Stimulated activated naive CD4-positive, alpha-beta T cell (primary cell): ENCODE measurements around the gene MAST3.

ENCODE experiments used
- DNase-seq, 6 experiments: peaks; one replicate each; lab custom pipeline; 2025; lab: John Stamatoyannopoulos, UW

The MAST3 gene

GRCh38 chr19:18097217-18097992 is at the start of gene MAST3:
Gene MAST3, plus strand, starts transcription at chr19:18097778. Its CDS starts 15 bp downstream, at chr19:18097793.
- peak; percentile 79 to 93 (median 88) for DNase-seq

GRCh38 chr19:18049385-18049784 is 48.2 kb upstream of the MAST3 start:
- DNase-seq = no peak

- DNase-seq = no peak
These were observed 45.7 kb upstream of the MAST3 start for GRCh38 chr19:18051887-18052286.

GRCh38 chr19:18053576-18054219 is 43.9 kb upstream of the MAST3 start:
- peak in 1 of 6 experiments; percentile 12 for DNase-seq

GRCh38 chr19:18055967-18056366 is 41.6 kb upstream of the MAST3 start:
- no peak for DNase-seq

GRCh38 chr19:18057557-18057956 is 40.0 kb upstream of the MAST3 start:
- no peak for DNase-seq

- peak; percentile 69 to 88 (median 75) for DNase-seq
These were observed 39.2 kb upstream of the MAST3 start for GRCh38 chr19:18058208-18059009.

- no peak for DNase-seq
These were observed 38.3 kb upstream of the MAST3 start for GRCh38 chr19:18059297-18059696.

- DNase-seq = no peak
These were observed 37.7 kb upstream of the MAST3 start for GRCh38 chr19:18059902-18060301.

GRCh38 chr19:18060472-18060871 is 37.1 kb upstream of the MAST3 start:
- no peak for DNase-seq

- DNase-seq = no peak
These were observed 35.5 kb upstream of the MAST3 start for GRCh38 chr19:18062028-18062427.

- DNase-seq = peak in 3 of 6 experiments; percentile 8 to 38 (median 20)
These were observed 34.1 kb upstream of the MAST3 start for GRCh38 chr19:18063463-18063862.

- DNase-seq = no peak
These were observed 32.4 kb upstream of the MAST3 start for GRCh38 chr19:18065173-18065495.

- no peak for DNase-seq
These were observed 29.2 kb upstream of the MAST3 start for GRCh38 chr19:18068395-18068794.

GRCh38 chr19:18069383-18069782 is 28.2 kb upstream of the MAST3 start:
- DNase-seq = no peak

- DNase-seq = no peak
These were observed 27.4 kb upstream of the MAST3 start for GRCh38 chr19:18070181-18070580.

GRCh38 chr19:18072335-18072734 is 25.2 kb upstream of the MAST3 start:
- no peak for DNase-seq

- DNase-seq = no peak
These were observed 24.4 kb upstream of the MAST3 start for GRCh38 chr19:18073197-18073596.

GRCh38 chr19:18074192-18074591 is 23.4 kb upstream of the MAST3 start:
- no peak for DNase-seq

GRCh38 chr19:18083929-18084684 is 13.5 kb upstream of the MAST3 start:
- DNase-seq = no peak

- no peak for DNase-seq
These were observed 11.7 kb upstream of the MAST3 start for GRCh38 chr19:18085702-18086457.
